ENCODE measurements around the gene ZNF346.

The ZNF346 gene

DNA sequence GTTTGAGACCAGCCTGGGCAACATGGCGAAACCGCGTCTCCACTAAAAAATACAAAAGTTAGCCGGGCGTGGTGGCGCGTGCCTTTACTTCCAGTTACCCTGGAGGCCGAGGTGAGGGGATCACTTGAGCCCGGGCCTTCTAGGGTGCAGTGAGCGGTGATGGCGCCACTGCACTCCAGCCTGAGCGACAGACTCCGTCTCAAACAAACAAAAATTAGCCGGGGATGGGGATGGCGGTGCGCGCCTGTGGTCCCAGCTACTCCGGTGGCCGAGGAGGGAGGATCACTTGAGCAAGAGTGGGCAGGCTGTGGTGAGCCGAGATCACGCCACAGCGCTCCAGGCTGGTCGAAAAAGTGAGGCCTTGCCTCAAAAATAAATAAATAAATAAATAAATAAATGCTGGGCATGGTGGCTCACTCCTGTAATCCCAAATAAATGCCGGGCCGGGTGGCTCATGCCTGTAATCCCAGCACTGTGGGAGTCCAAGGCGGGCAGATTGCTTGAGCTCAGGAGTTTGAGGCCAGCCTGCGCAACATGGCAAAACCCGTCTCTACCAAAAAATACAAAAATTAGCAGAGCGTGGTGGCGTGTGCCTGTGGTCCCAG, 95.0 kb downstream of the ZNF346 start:
- no peak for DNase-seq (ENCODE audit: low read depth)

DNA sequence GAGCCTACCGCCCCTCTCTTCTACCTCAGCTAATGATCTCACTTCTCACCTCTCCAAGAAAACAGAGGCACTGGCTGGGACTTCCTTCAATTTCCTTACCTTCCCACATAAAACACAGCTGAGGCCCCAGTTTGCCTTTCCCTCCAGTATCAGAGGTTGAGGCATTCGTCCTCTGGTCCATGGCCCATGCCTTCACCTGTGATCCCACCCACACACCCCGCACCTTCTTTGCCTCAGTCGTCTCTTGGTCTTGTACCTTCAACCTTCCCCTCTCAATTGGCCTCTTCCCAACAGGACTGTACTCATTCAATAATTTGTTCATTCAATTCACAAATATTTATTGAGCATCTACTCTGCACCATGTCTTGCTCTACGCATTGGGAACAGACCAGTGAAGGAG, 100.1 kb downstream of the ZNF346 start:
- no peak for DNase-seq (ENCODE audit: low read depth)

DNA sequence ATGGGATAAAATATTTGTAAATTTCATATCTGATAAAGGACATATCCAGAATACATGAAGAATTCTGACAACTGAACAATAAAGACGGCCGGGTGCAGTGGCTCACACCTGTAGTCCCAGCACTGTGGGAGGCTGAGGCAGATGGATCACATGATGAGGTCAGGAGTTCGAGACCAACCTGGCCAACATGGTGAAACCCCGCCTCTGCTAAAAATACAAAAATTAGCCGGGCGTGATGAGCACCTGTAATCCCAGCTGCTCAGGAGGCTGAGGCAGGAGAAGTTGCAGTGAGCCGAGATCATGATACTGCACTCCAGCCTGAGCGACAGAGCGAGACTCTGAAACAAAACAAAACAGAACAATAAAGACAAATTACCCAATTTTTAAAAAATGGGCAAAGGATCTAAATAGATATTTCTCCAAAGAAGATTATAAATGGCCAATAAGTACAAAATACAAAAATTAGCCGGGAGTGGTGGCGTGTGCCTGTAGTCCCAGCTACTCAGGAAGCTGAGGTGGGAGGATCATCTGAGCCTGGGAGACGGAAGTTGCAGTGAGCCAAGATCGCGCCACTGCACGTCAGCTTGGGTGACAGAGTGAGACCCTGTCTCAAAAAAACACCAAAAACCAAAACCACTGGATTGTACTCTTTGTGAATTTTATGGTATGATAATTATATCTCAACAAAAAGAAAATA, 101.4 kb downstream of the ZNF346 start:
- no peak for DNase-seq (ENCODE audit: low read depth)

DNA sequence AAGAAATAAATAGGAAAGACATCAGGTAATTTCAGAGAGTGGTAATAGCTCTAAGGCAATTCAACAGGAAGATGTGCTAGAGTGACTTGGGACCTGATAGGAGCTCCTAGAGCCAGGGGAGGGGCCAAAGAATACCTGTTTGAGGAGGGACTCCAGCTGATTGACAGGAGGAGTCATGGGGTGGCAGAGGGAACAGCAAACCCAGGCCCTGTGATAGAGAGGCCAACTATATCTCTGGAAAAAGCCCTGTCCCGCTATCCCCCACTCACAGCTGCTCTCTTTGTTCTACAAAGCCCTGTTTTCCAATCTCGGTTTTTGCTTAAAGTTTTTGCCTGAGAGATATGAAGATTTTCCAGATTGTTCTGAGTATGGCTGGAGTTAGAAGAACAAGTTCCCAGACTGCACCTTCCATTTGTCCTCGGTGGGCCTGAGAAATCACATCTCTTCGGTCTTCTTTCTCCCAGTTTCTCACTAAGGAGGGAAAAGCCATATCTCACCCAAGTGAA, 102.0 kb downstream of the ZNF346 start:
- no peak for DNase-seq (ENCODE audit: low read depth)

DNA sequence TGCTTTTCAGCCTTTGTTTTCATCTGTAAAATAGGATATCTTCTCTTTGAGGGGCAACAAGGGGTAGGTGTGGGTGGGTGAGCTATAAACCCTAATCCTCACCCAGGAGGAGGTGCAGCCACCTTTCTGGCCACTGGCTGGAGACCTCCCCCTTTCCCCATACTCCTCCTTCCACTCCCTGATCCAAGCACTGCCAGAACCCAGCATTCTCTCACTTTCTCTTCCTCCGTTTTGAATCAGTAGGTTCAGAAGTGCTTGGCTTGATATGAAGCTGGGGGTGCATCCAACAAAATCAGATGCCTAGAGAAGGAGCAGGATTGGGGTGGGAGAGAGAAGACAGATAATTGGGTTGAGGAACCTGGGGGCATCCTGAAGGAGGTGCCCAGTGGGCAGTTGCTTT, 104.3 kb downstream of the ZNF346 start:
- no peak for DNase-seq (ENCODE audit: low read depth)

DNA sequence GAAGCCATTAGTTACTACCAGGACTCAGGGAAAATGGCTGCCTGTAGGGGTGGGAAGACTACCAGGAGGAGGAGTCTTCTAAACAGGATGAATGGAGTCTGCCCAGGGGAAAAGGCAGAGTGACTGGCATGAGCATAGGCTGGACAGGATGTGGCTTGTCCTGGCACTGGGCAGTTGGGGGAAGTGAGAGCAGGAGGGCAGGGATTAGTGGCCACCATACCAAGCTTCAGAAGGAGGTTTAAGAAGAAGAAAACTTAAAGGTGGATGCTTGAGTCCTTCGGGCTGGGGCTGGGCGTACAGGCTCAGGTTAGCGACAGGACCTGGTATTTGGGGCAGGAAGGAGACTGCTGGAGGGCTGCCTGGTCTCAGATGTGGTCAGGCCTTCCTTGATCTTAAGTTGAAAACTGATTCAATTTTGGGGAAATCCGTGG, 106.1 kb downstream of the ZNF346 start:
- peak; percentile 31 for DNase-seq (ENCODE audit: low read depth)

GRCh38 chr5:177130211-177131018, 107.9 kb downstream of the ZNF346 start:
- DNase-seq (ENCODE audit: low read depth), result no peak
